AG10803 (cell line): ENCODE results near the gene SERPINB13.

ENCODE experiments used
- DNase-seq: peaks from one replicate; pipeline ENCODE4 v3.0.0; 2010; ENCODE audit warnings: low read depth
- H3K4me3 ChIP-seq: 2 replicates; pipeline ENCODE4 v1.5.1; 2011; ENCODE audit warnings: mild to moderate bottlenecking, low read length, control low read depth
- TF ChIP-seq, protein P1 (sequence below): conservative IDR thresholded peaks from 2 replicates; pipeline ENCODE4 v1.5.1; 2011; ENCODE audit warnings: mild to moderate bottlenecking, low read length, control low read depth, inconsistent platforms

The SERPINB13 gene

DNA sequence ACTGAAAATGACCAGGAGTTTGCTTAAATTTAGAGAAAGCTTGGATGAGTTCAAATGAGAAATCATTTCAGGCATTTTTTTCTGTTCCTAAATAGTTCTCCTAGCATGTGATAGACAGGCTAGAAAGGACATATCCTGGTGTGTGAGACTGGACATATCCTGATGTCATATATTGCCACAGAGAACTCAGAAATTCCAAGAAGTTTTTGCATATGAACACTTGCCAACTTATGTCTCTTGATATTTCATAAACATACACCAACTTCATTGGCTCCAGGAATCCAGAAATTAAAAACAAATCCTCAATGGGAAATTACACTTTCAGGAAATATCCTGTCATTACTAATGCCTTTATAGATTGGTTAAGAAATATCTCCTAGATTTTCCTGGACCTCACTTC is 59.8 kb downstream of the SERPINB13 start:
- peak; percentile 44 for DNase-seq
- TF ChIP-seq, protein P1, sequence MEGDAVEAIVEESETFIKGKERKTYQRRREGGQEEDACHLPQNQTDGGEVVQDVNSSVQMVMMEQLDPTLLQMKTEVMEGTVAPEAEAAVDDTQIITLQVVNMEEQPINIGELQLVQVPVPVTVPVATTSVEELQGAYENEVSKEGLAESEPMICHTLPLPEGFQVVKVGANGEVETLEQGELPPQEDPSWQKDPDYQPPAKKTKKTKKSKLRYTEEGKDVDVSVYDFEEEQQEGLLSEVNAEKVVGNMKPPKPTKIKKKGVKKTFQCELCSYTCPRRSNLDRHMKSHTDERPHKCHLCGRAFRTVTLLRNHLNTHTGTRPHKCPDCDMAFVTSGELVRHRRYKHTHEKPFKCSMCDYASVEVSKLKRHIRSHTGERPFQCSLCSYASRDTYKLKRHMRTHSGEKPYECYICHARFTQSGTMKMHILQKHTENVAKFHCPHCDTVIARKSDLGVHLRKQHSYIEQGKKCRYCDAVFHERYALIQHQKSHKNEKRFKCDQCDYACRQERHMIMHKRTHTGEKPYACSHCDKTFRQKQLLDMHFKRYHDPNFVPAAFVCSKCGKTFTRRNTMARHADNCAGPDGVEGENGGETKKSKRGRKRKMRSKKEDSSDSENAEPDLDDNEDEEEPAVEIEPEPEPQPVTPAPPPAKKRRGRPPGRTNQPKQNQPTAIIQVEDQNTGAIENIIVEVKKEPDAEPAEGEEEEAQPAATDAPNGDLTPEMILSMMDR: no peak
- no peak overlapping the region for H3K4me3 ChIP-seq

DNA sequence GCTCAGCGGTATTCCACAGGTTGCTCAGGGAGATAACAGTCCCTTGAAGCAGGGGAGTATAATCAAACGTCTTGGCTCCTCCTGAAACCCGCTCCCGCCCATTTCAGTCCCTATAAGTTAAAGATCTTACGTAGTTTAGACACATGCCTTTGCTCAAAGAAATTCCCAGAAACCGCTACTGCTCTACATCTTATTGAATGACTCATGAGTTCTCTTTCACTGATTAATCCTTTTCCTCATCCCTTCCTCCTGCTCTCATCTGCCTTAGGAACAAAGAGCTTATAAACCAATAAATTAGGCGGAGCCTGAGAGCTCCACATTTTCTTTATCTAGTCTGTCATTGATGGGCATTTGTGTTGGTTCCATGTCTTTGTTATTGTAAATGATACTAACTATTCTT is 61.1 kb downstream of the SERPINB13 start:
- H3K4me3 ChIP-seq: no peak overlapping the region
- TF ChIP-seq, protein P1: no peak
- DNase-seq: peak; percentile 16
